ENCODE measurements around the gene PID1.

DNA sequence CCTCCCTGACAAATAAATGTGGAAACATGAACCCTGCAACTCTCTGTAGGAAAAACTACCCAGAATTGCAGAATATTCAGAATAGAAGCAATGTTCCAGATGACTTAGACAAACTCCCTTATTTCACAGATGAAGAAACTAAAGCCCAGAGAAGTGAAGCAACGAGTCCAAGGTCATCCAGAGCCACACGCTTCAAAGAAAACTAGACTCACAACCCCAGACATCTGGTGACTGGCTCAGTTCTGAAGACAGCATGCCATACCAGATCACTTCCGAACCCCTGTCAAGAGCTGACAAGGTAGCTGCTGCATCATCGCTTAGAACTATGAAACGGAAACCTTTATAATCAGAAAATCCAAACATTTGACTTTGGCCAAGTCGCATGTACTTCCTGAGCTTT, 101.3 kb downstream of the PID1 start:
- TF ChIP-seq CTCF (IDR thresholded peaks at IDR 0.05) (no peak), TEAD4 (IDR thresholded peaks at IDR 0.05; ENCODE audit: borderline replicate concordance, insufficient read depth) (no peak), TCF12 (IDR thresholded peaks at IDR 0.05) (no peak), RAD21 (IDR thresholded peaks at IDR 0.05; ENCODE audit: low read length) (no peak), EP300 (IDR thresholded peaks at IDR 0.05; ENCODE audit: borderline replicate concordance in 1 of 2, low read depth in 1 of 2, low read length in 1 of 2) (no peak), FOSL2 (IDR thresholded peaks at IDR 0.05; ENCODE audit: borderline replicate concordance, low read depth) (no peak), TAF1 (IDR thresholded peaks at IDR 0.05; ENCODE audit: borderline replicate concordance, low read depth, low read length) (no peak), NRF1 (IDR thresholded peaks at IDR 0.05; ENCODE audit: low read depth, low read length) (no peak), EZH2phosphoT487 (IDR thresholded peaks at IDR 0.05; ENCODE audit: borderline replicate concordance, low read depth) (no peak), GATA2 (CRISPR knock-in tag; IDR thresholded peaks at IDR 0.05) (no peak), SIN3A (IDR thresholded peaks at IDR 0.05; ENCODE audit: borderline replicate concordance, low read depth, low read length) (no peak)
